BE2C (cell line): ENCODE measurements around the gene ATAD2B.

Experiments used
- DNase-seq: peaks from one replicate; pipeline ENCODE4 v3.0.0-alpha.2; 2020
- H3K27me3 ChIP-seq: fragments of 250-450 bp; sonication (Bioruptor Pico); 2 replicates; pipeline ENCODE4 v1.5.1; 2020; ENCODE audit warnings: mild to moderate bottlenecking
- H3K36me3 ChIP-seq: fragments of 250-450 bp; sonication (Bioruptor Pico); 2 replicates; pipeline ENCODE4 v1.5.1; 2020; ENCODE audit warnings: mild to moderate bottlenecking
- H3K4me1 ChIP-seq: fragments of 250-450 bp; sonication (Bioruptor Pico); 2 replicates; pipeline ENCODE4 v1.5.1; 2020
- H3K4me3 ChIP-seq: 2 replicates; pipeline ENCODE4 v1.5.1; 2011; ENCODE audit warnings: low read depth, low read length
- H3K9me3 ChIP-seq: fragments of 250-450 bp; sonication (Bioruptor Pico); 2 replicates; pipeline ENCODE4 v1.5.1; 2020
- CTCF ChIP-seq: IDR thresholded peaks from 2 replicates; pipeline ENCODE4 v1.5.1; 2012; ENCODE audit warnings: mild to moderate bottlenecking, low read depth, low read length

The ATAD2B gene

GRCh38 chr2:23867449-23867848 is 59.5 kb downstream of the ATAD2B start:
- Histone ChIP-seq H3K4me1 (no peaks in the 10 kb centered on the region), H3K4me3 (no peak overlapping the region), H3K9me3 (no peaks in the 10 kb centered on the region), H3K27me3 (no peaks in the 10 kb centered on the region), H3K36me3 (peaks cover 27% of the 10 kb centered on the region)
- TF ChIP-seq CTCF: no peak
- no peak for DNase-seq

- no peak for TF ChIP-seq CTCF
- Histone ChIP-seq H3K27me3 (no peaks in the 10 kb centered on the region), H3K9me3 (no peaks in the 10 kb centered on the region), H3K4me1 (no peaks in the 10 kb centered on the region), H3K4me3 (no peak overlapping the region), H3K36me3 (peaks cover 21% of the 10 kb centered on the region)
- no peak for DNase-seq
Measured at GRCh38 chr2:23862716-23863426, 64.1 kb downstream of the ATAD2B start.

- H3K9me3 ChIP-seq: no peaks in the 10 kb centered on the region
- H3K4me3 ChIP-seq: no peak overlapping the region
- no peak for TF ChIP-seq CTCF
- no peaks in the 10 kb centered on the region for H3K4me1 ChIP-seq
- no peaks in the 10 kb centered on the region for H3K27me3 ChIP-seq
- no peak for DNase-seq
- H3K36me3 ChIP-seq: peaks cover 15% of the 10 kb centered on the region
Measured at GRCh38 chr2:23861952-23862351, 65.0 kb downstream of the ATAD2B start.

- no peak overlapping the region for H3K4me3 ChIP-seq
- H3K36me3 ChIP-seq: peaks cover 24% of the 10 kb centered on the region
- no peak for TF ChIP-seq CTCF
- no peaks in the 10 kb centered on the region for H3K27me3 ChIP-seq
- no peak for DNase-seq
- no peaks in the 10 kb centered on the region for H3K4me1 ChIP-seq
- no peaks in the 10 kb centered on the region for H3K9me3 ChIP-seq
Measured at GRCh38 chr2:23859983-23860382, 66.9 kb downstream of the ATAD2B start.

GRCh38 chr2:23859234-23859633 is 67.7 kb downstream of the ATAD2B start:
- H3K4me3 ChIP-seq: no peak overlapping the region
- no peaks in the 10 kb centered on the region for H3K4me1 ChIP-seq
- peaks cover 24% of the 10 kb centered on the region for H3K36me3 ChIP-seq
- H3K9me3 ChIP-seq: no peaks in the 10 kb centered on the region
- DNase-seq: no peak
- H3K27me3 ChIP-seq: no peaks in the 10 kb centered on the region
- no peak for TF ChIP-seq CTCF

GRCh38 chr2:23850564-23851256 is 76.2 kb downstream of the ATAD2B start:
- peaks cover 5% of the 10 kb centered on the region for H3K36me3 ChIP-seq
- no peaks in the 10 kb centered on the region for H3K4me1 ChIP-seq
- H3K27me3 ChIP-seq: no peaks in the 10 kb centered on the region
- DNase-seq: no peak
- no peaks in the 10 kb centered on the region for H3K9me3 ChIP-seq
- no peak for TF ChIP-seq CTCF
- H3K4me3 ChIP-seq: no peak overlapping the region
